ENCODE results near the gene TNPO1.

- TF ChIP-seq POLR2A (IDR thresholded peaks at IDR 0.05) (no peak), CTCF (IDR thresholded peaks at IDR 0.05) (no peak)
These were observed 32.3 kb downstream of the TNPO1 start for GRCh38 chr5:72848474-72849428.
